H1 (cell line): Measurements from ENCODE around the gene TSC22D4. TPM values are rescaled to one million over a fixed set of nuclear protein-coding genes. Genes with fewer than 3 reads are reported as not detected.
A peak's percentile ranks its signal among the peaks of the same experiment; 100 is the strongest.

Experiments
- BCL11A ChIP-seq, 2 experiments: IDR thresholded peaks; one replicate each; pipeline ENCODE4 v1.6.1; 2011; ENCODE audit warnings: low read depth in 2 of 2, low read length in 2 of 2, mild to moderate bottlenecking in 2 of 2
- BRCA1 ChIP-seq: IDR thresholded peaks from 2 replicates; pipeline ENCODE4 v1.6.1; 2012; ENCODE audit warnings: low read depth, low read length, improper control_type of control experiment
- CHD2 ChIP-seq: IDR thresholded peaks from 2 replicates; pipeline ENCODE4 v1.6.1; 2012; ENCODE audit warnings: low read length, improper control_type of control experiment
- EZH2 ChIP-seq: fragments of 200-600 bp; sonication (generic); IDR thresholded peaks from 2 replicates; pipeline ENCODE4 v1.7.1; 2012; ENCODE audit warnings: low read depth, mild to moderate bottlenecking, moderate library complexity, low read length, inconsistent platforms; ENCODE audit not compliant: severe bottlenecking
- FOSL1 ChIP-seq: IDR thresholded peaks from 2 replicates; pipeline ENCODE4 v1.6.1; 2011; ENCODE audit warnings: mild to moderate bottlenecking, low read depth, low read length, moderate library complexity; ENCODE audit not compliant: insufficient read depth
- GABPA ChIP-seq: IDR thresholded peaks from 2 replicates; pipeline ENCODE4 v1.6.1; 2011; ENCODE audit warnings: mild to moderate bottlenecking, low read length, moderate library complexity, borderline replicate concordance; ENCODE audit not compliant: insufficient read depth
- GTF2F1 ChIP-seq: IDR thresholded peaks from 2 replicates; pipeline ENCODE4 v1.6.1; 2012; ENCODE audit warnings: low read depth, low read length, improper control_type of control experiment, borderline replicate concordance
- KDM1A ChIP-seq: fragments of 200-600, 300-600 bp; sonication (generic); IDR thresholded peaks from 2 replicates; pipeline ENCODE4 v1.7.1; 2016; ENCODE audit warnings: mild to moderate bottlenecking, low read length, borderline replicate concordance
- MAFK ChIP-seq: IDR thresholded peaks from 2 replicates; pipeline ENCODE4 v1.6.1; 2012; ENCODE audit warnings: low read depth, mild to moderate bottlenecking, improper control_type of control experiment, low read length
- NANOG ChIP-seq: IDR thresholded peaks from 2 replicates; pipeline ENCODE4 v1.6.1; 2011; ENCODE audit warnings: low read length, low read depth, mild to moderate bottlenecking, inconsistent platforms; ENCODE audit not compliant: insufficient read depth, poor library complexity, severe bottlenecking
- PHF8 ChIP-seq: fragments of 200-600 bp; sonication (generic); conservative IDR thresholded peaks from 2 replicates; pipeline ENCODE4 v1.7.1; 2012; ENCODE audit warnings: low read depth, mild to moderate bottlenecking, inconsistent platforms, low read length, moderate library complexity
- POLR2AphosphoS5 ChIP-seq: IDR thresholded peaks from 2 replicates; pipeline ENCODE4 v1.6.1; 2011; ENCODE audit warnings: low read depth, low read length
- RAD21 ChIP-seq, 2 experiments: IDR thresholded peaks in 1 of 2; conservative IDR thresholded peaks in 1 of 2; 2 replicates each; pipeline ENCODE4 v1.6.1; 2011; ENCODE audit warnings: low read depth in 2 of 2, low read length in 2 of 2, improper control_type of control experiment in 1 of 2, inconsistent platforms in 1 of 2, mild to moderate bottlenecking in 1 of 2, moderate library complexity in 1 of 2
- RXRA ChIP-seq: IDR thresholded peaks from 2 replicates; pipeline ENCODE4 v1.6.1; 2011; ENCODE audit warnings: low read depth, mild to moderate bottlenecking, low read length, moderate library complexity; ENCODE audit not compliant: insufficient read depth
- SIRT6 ChIP-seq: IDR thresholded peaks from one replicate; pipeline ENCODE4 v1.7.1; 2012; ENCODE audit warnings: low read length, inconsistent platforms
- SP1 ChIP-seq: IDR thresholded peaks from 2 replicates; pipeline ENCODE4 v1.6.1; 2011; ENCODE audit warnings: low read depth, low read length
- SP2 ChIP-seq: IDR thresholded peaks from 2 replicates; pipeline ENCODE4 v1.6.1; 2012; ENCODE audit warnings: mild to moderate bottlenecking, low read length, inconsistent platforms
- SP4 ChIP-seq: IDR thresholded peaks from 2 replicates; pipeline ENCODE4 v1.6.1; 2012; ENCODE audit warnings: low read length, inconsistent platforms
- SRF ChIP-seq: IDR thresholded peaks from 2 replicates; pipeline ENCODE4 v1.6.1; 2011; ENCODE audit warnings: mild to moderate bottlenecking, low read depth, low read length, moderate library complexity
- polyA plus RNA-seq, 7 experiments: library from polyadenylated mRNA; depleted of rRNA in 3 of 7; stranded (reverse) in 5 of 7; unstranded in 2 of 7; fragments of >200 nt in 5 of 7; fragments of 200-250 nt in 2 of 7; gene quantifications; 1 replicate in 5 of 7; 2 replicates in 1 of 7; 4 replicates in 1 of 7; pipeline versions ENCODE4 v1.2.1 to v1.2.3, GENCODE V29; 2011 to 2013; ENCODE audit warnings: missing spikeins in 2 of 7, mixed read lengths in 2 of 7
- total RNA-seq: library from RNA; stranded (reverse); fragmentation: NEBNext Ultra II Directional; extraction: Animal tissue kit (Norgen Biotek cat#: 25700); gene quantifications from 2 replicates; pipeline ENCODE4 v1.2.1, GENCODE V29; 2021
- TF ChIP-seq, protein P1 (sequence below): IDR thresholded peaks from 2 replicates; pipeline ENCODE4 v1.6.1; 2012; ENCODE audit warnings: inconsistent platforms
- TF ChIP-seq, protein P2 (sequence below): IDR thresholded peaks from 2 replicates; pipeline ENCODE4 v1.6.1; 2011; ENCODE audit warnings: low read depth, mild to moderate bottlenecking, low read length; ENCODE audit not compliant: insufficient read depth
- TF ChIP-seq, protein P3 (sequence below): IDR thresholded peaks from 2 replicates; pipeline ENCODE4 v1.6.1; 2011; ENCODE audit warnings: low read length, improper control_type of control experiment

The TSC22D4 gene
- total and polyA plus RNA-seq, 2 of the 8 experiments (the other 6 are each of a cell fraction or from before 2014, with no cell fraction given): 13.2 to 20.3 TPM

DNA sequence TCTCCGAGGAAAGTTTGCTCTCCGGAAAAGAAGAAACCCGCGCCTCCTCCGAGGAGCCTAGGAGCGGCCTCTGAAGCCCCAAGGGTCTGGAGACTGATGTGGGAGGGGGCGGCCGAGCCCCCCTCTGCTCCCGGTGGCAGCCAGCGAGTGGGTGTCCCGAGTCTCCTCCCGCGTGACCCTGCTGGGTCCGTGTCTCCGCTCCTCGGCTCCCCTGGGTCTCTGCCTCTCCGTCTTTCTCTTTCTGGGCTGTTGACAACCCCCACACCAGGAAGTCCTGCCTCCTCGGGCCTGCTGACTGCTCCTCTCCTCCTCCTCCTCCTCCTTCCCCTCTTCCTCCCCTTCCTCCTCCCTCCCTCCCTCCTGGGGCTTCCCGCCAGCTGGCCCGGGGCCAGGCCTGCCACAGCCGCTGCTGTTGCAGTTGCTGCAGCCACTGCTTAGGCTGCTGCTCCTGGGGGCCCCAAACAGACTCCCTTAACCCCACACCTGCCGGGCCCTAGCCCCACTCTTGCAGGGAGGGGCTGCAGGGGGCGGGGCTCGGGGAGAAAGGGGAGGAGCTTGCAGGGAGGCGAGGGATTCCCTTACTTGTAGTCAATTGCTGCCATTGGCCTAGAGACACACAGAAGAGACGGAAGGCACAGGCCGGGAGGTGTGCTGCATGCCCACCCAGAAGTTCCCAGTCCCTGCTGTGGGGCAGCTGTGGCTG is at the start of gene TSC22D4 (continued):
- TF ChIP-seq SP4 (peak; percentile 66; the same call in 1 of the 2 replicates), EZH2 (no peak), SIRT6 (no peak), SRF (peak; percentile 38; the same call in 1 of the 2 replicates), POLR2AphosphoS5 (peak; percentile 67; the same call in 1 of the 2 replicates), SP2 (no peak), PHF8 (no peak), SP1 (peak; percentile 59; the same call in 1 of the 2 replicates), BRCA1 (no peak), MAFK (no peak), RXRA (no peak), NANOG (no peak), KDM1A (no peak), FOSL1 (no peak), RAD21 (IDR thresholded peaks at IDR 0.05 in 1 of 2, conservative IDR thresholded peaks at IDR 0.05 in 1 of 2; ENCODE audit: low read depth in 2 of 2, low read length in 2 of 2) (peak in 1 of 2 experiments; percentile 15; a peak in 1 of 4 replicates), CHD2 (0 out of 2 replicates have a peak, but pooled peaks have one; percentile 31), BCL11A (IDR thresholded peaks at IDR 0.05; ENCODE audit: low read depth in 2 of 2, low read length in 2 of 2) (no peak), GABPA (no peak), GTF2F1 (no peak)
- TF ChIP-seq, protein P1, sequence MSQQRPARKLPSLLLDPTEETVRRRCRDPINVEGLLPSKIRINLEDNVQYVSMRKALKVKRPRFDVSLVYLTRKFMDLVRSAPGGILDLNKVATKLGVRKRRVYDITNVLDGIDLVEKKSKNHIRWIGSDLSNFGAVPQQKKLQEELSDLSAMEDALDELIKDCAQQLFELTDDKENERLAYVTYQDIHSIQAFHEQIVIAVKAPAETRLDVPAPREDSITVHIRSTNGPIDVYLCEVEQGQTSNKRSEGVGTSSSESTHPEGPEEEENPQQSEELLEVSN: no peak
- TF ChIP-seq, protein P2, sequence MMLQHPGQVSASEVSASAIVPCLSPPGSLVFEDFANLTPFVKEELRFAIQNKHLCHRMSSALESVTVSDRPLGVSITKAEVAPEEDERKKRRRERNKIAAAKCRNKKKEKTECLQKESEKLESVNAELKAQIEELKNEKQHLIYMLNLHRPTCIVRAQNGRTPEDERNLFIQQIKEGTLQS: no peak
- TF ChIP-seq, protein P3, sequence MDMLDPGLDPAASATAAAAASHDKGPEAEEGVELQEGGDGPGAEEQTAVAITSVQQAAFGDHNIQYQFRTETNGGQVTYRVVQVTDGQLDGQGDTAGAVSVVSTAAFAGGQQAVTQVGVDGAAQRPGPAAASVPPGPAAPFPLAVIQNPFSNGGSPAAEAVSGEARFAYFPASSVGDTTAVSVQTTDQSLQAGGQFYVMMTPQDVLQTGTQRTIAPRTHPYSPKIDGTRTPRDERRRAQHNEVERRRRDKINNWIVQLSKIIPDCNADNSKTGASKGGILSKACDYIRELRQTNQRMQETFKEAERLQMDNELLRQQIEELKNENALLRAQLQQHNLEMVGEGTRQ: 0 out of 2 replicates have a peak, but pooled peaks have one; percentile 2
